NCI-H2029 treated with DMSO at 0.1 percent for 48 hours (cell line): Measurements from ENCODE around the gene C2orf15.
"Not testable (repeated sequence)": the region's sequence is repeated elsewhere in the genome, so short reads cannot be mapped to it uniquely, and the experiment has no call there.

ENCODE experiments used
- DNase-seq: peaks from one replicate; lab custom pipeline; 2025; lab: John Stamatoyannopoulos, UW

C2orf15 gene

DNA sequence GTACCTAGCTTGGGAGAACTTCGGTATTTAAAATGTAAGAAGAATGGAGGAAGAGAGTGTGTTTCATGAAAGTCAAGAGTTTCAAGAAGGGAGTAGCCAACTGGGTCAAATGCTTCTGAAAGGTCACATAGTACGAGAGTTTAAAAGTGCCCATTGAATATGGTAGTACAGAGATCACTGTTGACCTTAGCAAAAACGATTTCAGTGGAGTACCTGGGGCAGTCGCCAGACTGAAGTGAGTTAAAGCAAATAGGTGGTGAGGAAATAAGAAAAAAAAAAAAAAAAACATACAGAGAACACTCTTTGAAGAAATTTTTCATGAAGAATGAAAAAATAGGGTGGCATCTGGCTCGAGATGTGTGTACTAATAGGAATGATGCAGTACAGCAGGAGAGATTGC is 24.7 kb downstream of the C2orf15 start:
- DNase-seq: no peak

DNA sequence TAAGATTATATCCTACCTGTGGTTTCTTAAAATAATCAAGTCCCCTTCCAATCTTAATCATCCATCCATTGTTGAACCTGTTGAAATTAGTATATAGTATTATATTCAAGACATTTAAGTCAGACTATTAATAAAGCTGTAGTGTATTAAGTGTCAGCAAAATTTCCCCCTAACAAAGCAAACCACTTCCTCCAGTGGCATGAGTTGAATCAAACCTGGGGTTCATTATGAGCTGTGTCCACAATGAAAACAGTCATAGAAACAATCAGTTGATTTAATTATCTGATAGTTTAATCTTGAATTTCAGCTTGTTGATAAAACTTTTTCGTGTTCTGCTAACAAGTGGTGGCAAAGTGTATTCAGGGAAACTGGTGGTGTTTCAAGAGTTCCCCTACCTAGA is 28.0 kb downstream of the C2orf15 start:
- no peak for DNase-seq

DNA sequence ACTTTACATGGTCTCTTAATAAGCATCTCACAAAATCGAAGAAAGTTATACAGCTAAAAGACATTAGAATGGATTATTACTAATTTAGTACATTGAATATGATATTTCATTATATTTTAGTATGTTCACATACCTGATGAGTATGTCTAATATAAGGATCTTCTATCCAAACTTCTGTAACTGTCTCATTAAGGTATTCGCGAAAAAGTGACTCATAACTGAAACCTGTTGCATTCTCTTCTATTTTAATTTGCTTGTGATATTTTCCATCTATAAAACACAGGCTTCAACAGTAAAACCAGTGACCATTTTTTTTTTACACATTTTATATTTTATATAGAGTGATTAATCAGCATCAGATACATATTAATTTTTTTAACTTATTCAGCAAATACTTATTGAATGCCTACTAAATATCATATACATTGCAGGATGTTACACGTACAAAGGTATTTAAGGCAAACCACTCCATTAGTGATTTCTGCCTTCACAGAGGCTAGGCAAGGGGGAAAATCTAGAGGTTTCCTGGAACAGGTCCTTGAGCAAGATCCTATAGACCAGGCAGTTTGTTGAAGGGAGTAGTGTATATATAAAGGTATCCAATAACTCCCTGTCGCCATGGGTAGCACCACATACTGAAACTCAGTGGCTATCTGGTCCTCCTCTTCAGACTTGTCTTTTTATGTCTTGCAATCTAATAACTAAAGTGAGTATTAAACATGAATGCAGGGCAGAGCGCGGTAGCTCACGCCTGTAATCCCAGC is 30.1 kb downstream of the C2orf15 start:
- DNase-seq: no peak

DNA sequence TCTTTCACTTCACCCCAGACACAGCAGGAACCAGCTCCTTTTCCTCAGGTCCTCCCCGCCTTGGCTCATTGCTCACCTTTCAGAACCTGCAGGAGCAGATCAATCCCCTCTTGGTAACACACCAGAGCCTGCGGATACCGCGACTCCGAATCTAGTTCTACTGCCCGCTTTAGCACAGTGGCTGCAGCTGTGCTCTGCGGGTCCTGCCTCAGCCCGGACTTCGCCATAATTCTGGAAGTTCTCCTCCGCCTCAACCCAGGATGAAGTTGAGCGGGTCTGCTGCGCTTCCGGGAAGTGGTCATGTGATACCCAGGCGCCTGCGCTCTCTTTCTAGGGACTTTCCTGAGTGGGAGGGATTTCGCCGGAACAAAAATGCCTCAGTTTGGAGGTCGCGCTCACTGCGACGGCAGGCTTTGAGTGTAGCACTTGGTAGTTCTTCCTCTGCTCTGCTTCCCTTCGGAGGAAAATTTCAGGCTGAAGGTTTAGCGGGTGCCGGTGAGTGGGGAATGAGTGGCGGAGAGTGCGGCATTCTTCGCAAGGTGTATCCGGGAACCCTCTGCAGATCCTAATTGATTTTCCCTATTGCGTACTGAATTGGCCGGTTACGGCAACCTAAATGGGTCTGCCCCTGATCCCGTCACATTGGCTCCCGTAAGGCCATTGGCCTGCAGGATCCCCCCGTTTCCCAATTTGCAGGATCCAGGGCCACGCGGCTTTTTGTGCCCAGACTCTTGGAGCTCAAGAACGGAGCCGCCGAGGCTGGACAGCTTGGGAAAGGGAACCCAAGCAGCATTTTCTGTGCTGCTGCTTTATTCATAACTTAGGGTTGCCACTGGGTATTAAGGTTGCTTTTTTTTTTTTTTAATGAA is 39.5 kb downstream of the C2orf15 start, which contains the start of the genes MITD1 and MRPL30:
Gene MITD1 (minus strand): TSS at position 304 of the 869 bp plus-strand sequence. CDS start 77 bp downstream, at position 227.
Gene MRPL30 (plus strand): TSS at position 430 of the 869 bp plus-strand sequence. CDS start 5,020 bp downstream, outside the sequence.
- peak; percentile 90 for DNase-seq

DNA sequence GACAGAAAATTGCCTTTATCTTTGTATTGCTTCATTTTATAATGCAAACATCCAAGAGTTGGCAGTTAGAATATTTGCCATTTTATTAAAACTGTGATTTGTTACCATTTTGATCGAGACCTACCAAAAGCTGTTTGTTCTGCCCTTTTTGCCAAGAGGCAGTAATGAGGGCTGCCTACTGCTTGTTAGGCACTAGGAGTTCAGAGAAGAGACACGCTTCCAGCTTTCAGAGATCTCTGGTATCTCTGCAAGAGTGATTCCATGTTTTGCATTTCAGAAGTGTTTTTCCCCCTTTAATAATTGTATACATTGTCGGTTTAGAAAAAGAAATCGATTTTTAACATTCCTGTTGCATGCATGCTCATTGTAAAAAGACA is 40.1 kb downstream of the C2orf15 start:
- DNase-seq: no peak

DNA sequence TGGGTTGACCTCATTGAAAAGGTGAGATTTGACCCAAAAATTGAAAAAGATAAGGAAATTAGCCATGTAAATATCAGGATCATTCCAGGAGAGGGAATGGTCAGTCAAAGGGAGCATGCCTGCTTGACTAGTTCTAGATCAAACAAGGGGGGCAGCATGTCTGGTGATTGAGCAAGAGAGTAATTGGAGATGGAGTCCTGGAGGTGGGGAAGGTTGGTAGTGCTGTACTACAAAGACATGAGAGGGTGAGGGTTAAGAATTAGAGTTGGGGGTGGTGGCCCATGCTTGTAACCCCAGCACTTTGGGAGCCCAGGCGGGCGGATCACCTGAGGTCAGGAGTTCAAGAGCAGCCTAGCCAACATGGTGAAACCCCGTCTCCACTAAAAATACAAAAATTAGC is 41.5 kb downstream of the C2orf15 start:
- peak; percentile 13 for DNase-seq

DNA sequence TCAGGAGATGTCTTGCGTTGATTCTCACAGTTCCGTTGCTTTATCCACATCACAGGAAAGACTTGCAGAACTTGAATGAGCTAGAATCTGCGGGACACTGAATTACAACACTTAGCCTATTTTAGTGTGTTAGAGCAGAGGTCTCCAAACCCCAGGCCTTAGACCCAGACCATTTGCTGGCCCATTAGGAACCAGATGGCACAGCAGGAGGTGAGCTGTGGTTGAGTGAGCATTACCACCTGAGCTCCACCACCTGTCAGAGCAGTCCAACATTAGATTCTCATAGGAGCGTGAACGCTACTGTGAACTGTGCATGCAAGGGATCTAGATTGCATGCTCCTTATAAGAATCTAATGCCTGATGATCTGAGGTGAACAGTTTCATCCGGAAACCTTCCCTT is 43.3 kb downstream of the C2orf15 start:
- no peak for DNase-seq

DNA sequence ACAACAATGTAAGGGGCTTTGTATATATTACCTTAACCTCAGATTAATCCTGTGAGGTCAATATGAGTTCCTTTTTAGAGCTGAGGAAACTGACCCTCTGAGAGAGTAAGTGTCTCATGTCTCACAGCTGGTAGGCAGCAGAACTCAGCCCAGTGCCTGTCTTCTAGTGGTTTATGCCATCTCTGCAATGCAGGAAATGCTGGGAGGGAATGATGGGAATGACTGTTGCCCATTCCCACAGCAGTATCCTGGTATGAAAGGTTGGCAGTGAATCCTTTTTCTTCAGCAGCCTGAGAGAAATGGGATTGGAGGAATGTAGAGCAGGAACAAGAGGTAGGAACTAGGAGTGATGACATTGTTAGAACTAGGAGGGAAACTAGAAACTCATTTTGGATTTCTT is 45.5 kb downstream of the C2orf15 start:
- no peak for DNase-seq

DNA sequence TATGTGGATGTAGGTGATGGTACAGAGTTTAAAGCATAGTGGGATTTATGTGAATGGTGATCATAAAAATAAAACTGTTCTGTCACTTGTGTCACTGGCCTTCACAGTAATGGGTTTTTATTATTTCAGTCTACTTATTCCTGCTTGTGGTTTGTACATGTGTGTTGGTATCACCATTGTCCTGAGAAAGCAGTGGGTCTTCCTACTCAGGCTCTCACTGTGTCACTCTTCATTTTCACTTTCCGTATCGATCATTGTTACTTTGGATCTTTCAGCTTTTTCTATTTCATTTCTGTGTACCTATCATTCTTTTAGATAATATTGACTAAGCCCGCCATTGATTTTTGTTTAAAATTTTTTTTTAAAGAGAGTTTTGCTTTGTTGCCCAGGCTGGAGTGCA is 46.9 kb downstream of the C2orf15 start:
- no peak for DNase-seq

DNA sequence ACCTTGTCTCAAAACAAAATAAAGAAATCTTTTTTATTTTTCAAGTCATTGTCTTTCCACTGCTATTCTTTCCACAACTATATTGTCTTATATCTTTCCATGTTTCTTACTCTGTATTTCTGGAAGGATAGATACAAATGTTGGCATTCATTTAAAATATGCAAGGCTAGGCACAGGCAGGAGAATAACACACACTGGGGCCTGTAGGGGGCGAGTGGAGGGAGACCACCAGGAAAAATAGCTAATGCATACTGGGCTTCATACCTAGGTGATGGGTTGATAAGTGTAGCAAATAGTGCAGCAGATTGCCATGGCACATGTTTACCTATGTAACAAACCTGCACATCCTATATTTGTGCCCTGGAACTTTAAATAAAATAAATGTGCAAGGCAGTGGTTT is 49.0 kb downstream of the C2orf15 start:
- DNase-seq: no peak

DNA sequence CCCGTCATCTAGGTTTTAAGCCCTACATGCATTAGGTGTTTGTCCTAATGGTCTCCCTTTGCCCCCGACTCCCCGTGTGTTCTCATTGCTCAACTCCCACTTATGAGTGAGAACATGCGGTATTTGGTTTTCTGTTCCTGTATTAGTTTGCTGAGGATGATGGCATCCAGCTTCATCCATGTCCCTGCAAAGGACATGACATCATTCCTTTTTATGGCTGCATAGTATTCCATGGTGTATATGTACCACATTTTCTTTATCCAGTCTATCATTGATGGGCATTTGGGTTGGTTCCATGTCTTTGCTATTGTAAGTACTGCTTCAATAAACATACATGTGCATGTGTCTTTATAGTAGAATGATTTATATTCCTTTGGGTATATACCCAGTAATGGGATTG is 50.9 kb downstream of the C2orf15 start:
- not testable (repeated sequence) for DNase-seq

DNA sequence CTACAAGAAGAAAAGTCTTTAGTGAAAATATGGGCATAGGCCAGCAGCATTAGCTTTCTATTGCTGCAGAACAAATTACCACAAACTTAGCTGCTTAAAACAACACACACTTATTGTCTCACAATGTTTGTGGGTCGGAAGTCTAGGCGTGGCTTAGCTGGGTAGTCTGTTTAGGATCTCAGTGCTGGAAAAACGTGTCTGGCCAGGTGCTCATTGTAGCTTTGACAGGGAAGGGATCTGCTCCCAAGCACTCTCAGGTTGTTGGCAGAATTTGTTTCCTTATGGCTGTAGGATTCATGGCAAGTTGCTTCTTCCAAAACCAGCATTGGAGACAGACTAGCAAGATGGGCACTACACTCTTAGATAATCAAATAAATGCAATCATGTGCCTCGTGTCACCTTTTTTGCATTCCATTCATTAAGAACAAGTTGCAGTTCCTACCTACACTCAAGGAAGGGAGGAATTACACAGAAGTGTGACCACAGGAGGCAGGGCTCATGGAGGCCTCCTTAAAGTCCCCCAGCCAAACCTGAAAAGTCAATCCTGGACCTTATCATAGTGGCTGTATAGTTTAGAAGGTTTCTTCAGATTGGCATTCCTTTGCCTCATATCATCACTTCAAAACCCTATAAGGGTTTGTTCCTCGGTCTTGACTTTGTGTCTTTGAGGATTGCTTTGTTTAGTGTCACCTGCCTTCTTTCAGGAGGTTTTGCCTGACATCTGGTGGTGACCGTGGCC is 56.8 kb downstream of the C2orf15 start:
- no peak for DNase-seq

DNA sequence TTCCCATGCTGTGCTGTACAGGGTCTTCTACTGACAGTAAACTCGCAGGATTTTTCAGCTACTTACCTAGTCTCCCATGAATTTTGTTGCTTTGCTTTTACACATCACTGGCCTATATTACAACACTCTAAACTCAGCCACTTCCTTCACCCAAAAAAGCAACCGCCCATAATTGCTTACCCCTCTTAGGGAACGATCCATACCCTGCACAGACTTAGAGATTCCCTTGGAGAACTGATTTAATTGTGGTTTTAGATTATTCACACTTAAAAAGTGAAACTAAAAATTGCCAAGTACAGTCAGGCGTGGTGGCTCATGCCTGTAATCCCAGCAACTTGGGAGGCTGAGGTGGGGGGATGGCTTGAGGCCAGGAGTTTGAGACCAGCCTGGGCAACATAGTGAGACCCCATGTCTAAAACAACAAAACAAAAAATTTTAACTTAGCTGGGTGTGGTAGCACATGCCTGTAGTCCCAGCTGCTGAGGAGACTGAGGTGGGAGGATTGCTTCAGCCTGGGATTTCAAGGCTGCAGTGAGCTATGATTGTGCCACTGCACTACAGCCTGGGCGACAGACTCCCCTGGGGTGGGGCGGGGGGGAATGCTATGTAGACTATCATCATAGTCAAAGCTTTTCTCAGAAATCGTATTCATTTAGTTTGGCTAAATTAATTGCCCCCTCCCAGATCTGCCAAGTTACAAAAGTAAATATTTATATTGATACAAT is 58.7 kb downstream of the C2orf15 start:
- DNase-seq: no peak
